ENCODE measurements around the gene PHOSPHO2.

GRCh38 chr2:169738566-169739229 is 44.4 kb downstream of the PHOSPHO2 start:
- TF ChIP-seq CTCF (IDR thresholded peaks at IDR 0.05; ENCODE audit: low read depth, low read length) (no peak), EZH2phosphoT487 (IDR thresholded peaks at IDR 0.05; ENCODE audit: low read depth) (no peak)

Measured in OCI-LY3 (cell line).